K562 (cell line): ENCODE results near the gene NOC4L. TPM values are rescaled to one million over a fixed set of nuclear protein-coding genes. Genes with fewer than 3 reads are reported as not detected.

Experiments used
- ATAC-seq: fragments of 200-7000 bp; cut with Tn5 transposase; 3 replicates; pipeline ENCODE4 v1.9.1; 2020; ENCODE audit warnings: moderate library complexity
- BruUV-seq: library from RNA; stranded (reverse); fragments of 400-500 nt; replicated peaks from 2 replicates; lab custom pipeline; 2021; lab: Mats Ljungman, UMichigan
- CTCF ChIA-PET: fragments of 300-600 bp; formaldehyde crosslinking; extraction: SDS; loops from one replicate; lab custom pipeline; 2021; ENCODE audit warnings: low intra/inter-chr PET ratio; lab: Yijun Ruan, JAX
- POLR2A ChIA-PET: fragments of 300-600, 350-650 bp; sonication (Branson Sonifier 250); formaldehyde crosslinking; extraction: SDS; loops from one replicate; lab custom pipeline; 2021; ENCODE audit warnings: antibody characterized with exemption, inconsistent platforms; lab: Yijun Ruan, JAX
- DNase-seq, 4 experiments: peaks; one replicate each; pipeline versions ENCODE4 v3.0.0 to v3.0.0-alpha.2; 2011 to 2018; ENCODE audit warnings: low spot score in 3 of 4, mixed read lengths in 3 of 4; ENCODE audit errors: extremely low read depth in 1 of 4
- FAIRE-seq: peaks from 2 replicates; lab custom pipeline; 2011; peaks lifted over from hg19 to GRCh38; lab: Jason Lieb, UNC
- H2AFZ ChIP-seq: 2 replicates; pipeline ENCODE4 v1.6.0; 2011; ENCODE audit warnings: low read depth, low read length, control low read depth, inconsistent platforms
- H3K27ac ChIP-seq: fragments of 200-600 bp; 3 replicates; pipeline ENCODE4 v1.8.0; 2011; ENCODE audit warnings: low read depth, mild to moderate bottlenecking, control low read depth, inconsistent platforms, low read length, moderate library complexity, mixed read lengths; ENCODE audit errors: extremely low read depth
- H3K27me3 ChIP-seq, 2 experiments: fragments of 300-600 bp in 1 of 2; 2 replicates in 1 of 2; 3 replicates in 1 of 2; pipeline versions ENCODE4 v1.6.0 to v1.8.0; 2011; ENCODE audit warnings: inconsistent platforms in 2 of 2, low read length in 2 of 2, mild to moderate bottlenecking in 1 of 2, mixed read lengths in 1 of 2, moderate library complexity in 1 of 2; ENCODE audit not compliant: control insufficient read depth in 2 of 2, insufficient read depth in 2 of 2
- H3K36me3 ChIP-seq: fragments of 300-600 bp; 3 replicates; pipeline ENCODE4 v1.8.0; 2011; ENCODE audit warnings: mild to moderate bottlenecking, low read length, inconsistent platforms; ENCODE audit not compliant: control insufficient read depth, insufficient read depth
- H3K4me1 ChIP-seq, 2 experiments: fragments of 200-600 bp in 1 of 2; replicated peaks in 1 of 2; 2 replicates in 1 of 2; 3 replicates in 1 of 2; pipeline versions ENCODE4 v1.5.1 to v1.8.0; 2011; ENCODE audit warnings: inconsistent platforms in 2 of 2, low read length in 2 of 2, mild to moderate bottlenecking in 1 of 2, mixed read lengths in 1 of 2, moderate library complexity in 1 of 2; ENCODE audit not compliant: control insufficient read depth in 2 of 2, insufficient read depth in 2 of 2
- H3K4me2 ChIP-seq: 2 replicates; pipeline ENCODE4 v1.6.1; 2011; ENCODE audit warnings: low read length, control low read depth, inconsistent platforms, mixed read lengths; ENCODE audit not compliant: insufficient read depth
- H3K4me3 ChIP-seq: fragments of 200-600 bp; sonication (generic), shearing (Covaris generic); 2 replicates; pipeline ENCODE4 v1.5.1; 2016; ENCODE audit warnings: control low read depth, inconsistent platforms
- H3K79me2 ChIP-seq: fragments of 200-600 bp; 3 replicates; pipeline ENCODE4 v1.8.0; 2011; ENCODE audit warnings: low read length, inconsistent platforms; ENCODE audit not compliant: control insufficient read depth, insufficient read depth
- H3K9ac ChIP-seq, 2 experiments: 2 replicates each; pipeline versions ENCODE4 v1.6.0 to v1.6.1; 2011; ENCODE audit warnings: low read depth in 2 of 2, low read length in 2 of 2, control low read depth in 1 of 2, inconsistent platforms in 1 of 2, mild to moderate bottlenecking in 1 of 2, mixed read lengths in 1 of 2; ENCODE audit not compliant: insufficient read depth in 1 of 2
- H3K9me1 ChIP-seq: one replicate; pipeline ENCODE4 v1.6.0; 2011; ENCODE audit warnings: inconsistent platforms, mild to moderate bottlenecking, low read length, moderate library complexity; ENCODE audit not compliant: control insufficient read depth, insufficient read depth
- H3K9me3 ChIP-seq: replicated peaks from 2 replicates; pipeline ENCODE4 v1.5.1; 2011; ENCODE audit warnings: low read depth, low read length, inconsistent platforms; ENCODE audit not compliant: control insufficient read depth, insufficient read depth
- H4K20me1 ChIP-seq: replicated peaks from 2 replicates; pipeline ENCODE4 v1.6.1; 2011; ENCODE audit warnings: low read length, inconsistent platforms, mixed read lengths; ENCODE audit not compliant: control insufficient read depth, insufficient read depth
- CHD1 ChIP-seq: fragments of 200-600 bp; sonication (generic); IDR thresholded peaks from one replicate; pipeline ENCODE4 v1.6.1; 2012; ENCODE audit warnings: mild to moderate bottlenecking, moderate library complexity, low read length, inconsistent platforms
- ELF4 ChIP-seq: fragments of 450-650 bp; formaldehyde crosslinking; IDR thresholded peaks from 2 replicates; pipeline ENCODE4 v1.4.0; 2022; ENCODE audit warnings: missing genetic modification characterization
- ILF3 ChIP-seq: fragments of 450-650 bp; IDR thresholded peaks from 2 replicates; pipeline ENCODE4 v1.6.1; 2018; ENCODE audit warnings: antibody characterized with exemption, mild to moderate bottlenecking, moderate library complexity, borderline replicate concordance
- NBN ChIP-seq: fragments of 450-650 bp; IDR thresholded peaks from 2 replicates; pipeline ENCODE4 v1.6.1; 2016; ENCODE audit warnings: low read depth, mild to moderate bottlenecking
- RHOXF2B ChIP-seq: fragments of 250-450 bp; sonication (Bioruptor Pico); conservative IDR thresholded peaks from 2 replicates; pipeline ENCODE4 v1.5.1; 2021
- SMARCC2 ChIP-seq: fragments of 450-650 bp; IDR thresholded peaks from 2 replicates; pipeline ENCODE4 v1.6.1; 2017; ENCODE audit warnings: antibody characterized with exemption, moderate library complexity, mild to moderate bottlenecking, low read depth
- SMC3 ChIP-seq: conservative IDR thresholded peaks from 2 replicates; pipeline ENCODE4 v1.6.1; 2011; ENCODE audit warnings: low read depth, low read length, improper control_type of control experiment; ENCODE audit not compliant: insufficient read depth
- SNRNP70 ChIP-seq: fragments of 200-400 bp; formaldehyde crosslinking; optimal IDR thresholded peaks from 2 replicates; pipeline ENCODE3; 2017; ENCODE audit warnings: low read depth, low read length
- TAL1 ChIP-seq: fragments of 450-650 bp; IDR thresholded peaks from 2 replicates; pipeline ENCODE4 v1.6.1; 2016; ENCODE audit warnings: mild to moderate bottlenecking
- TEAD1 ChIP-seq, 2 experiments: fragments of 450-650 bp in 1 of 2; sonication (generic) in 1 of 2; formaldehyde crosslinking; IDR thresholded peaks; 2 replicates each; pipeline versions ENCODE4 v1.4.0 to v1.8.0; 2020 to 2022; ENCODE audit warnings: mild to moderate bottlenecking in 2 of 2, missing genetic modification reagents in 1 of 2
- WGBS: fragments of 100-300 bp; shearing (Covaris generic); methylation state at CpG from one replicate; pipeline ENCODE4 v1.1.6; 2016; ENCODE audit warnings: low coverage, mixed read lengths; ENCODE audit not compliant: insufficient coverage; ENCODE audit errors: missing lambda C conversion rate; 5-methylcytosine and 5-hydroxymethylcytosine counted together
- in situ Hi-C: fragments of 300-500 bp; cut with MboI; formaldehyde crosslinking; loops from 4 replicates; pipeline ENCODE4 v1.15.0; 2018; ENCODE audit warnings: inconsistent platforms, mixed read lengths
- intact Hi-C: fragments of 100-400 bp; cut with micrococcal nuclease; formaldehyde crosslinking; loops from 2 replicates; pipeline ENCODE4 v1.14.2; 2022
- polyA plus RNA-seq, 8 experiments: library from polyadenylated mRNA; depleted of rRNA in 4 of 8; stranded (reverse) in 5 of 8; unstranded in 3 of 8; fragments of >200 nt; fragmentation: Nextera tagmentation in 2 of 8; fragmentation: Illumina TruSeq in 1 of 8; extraction: Ambion mirVana in 2 of 8; extraction: Trizol in 1 of 8; gene quantifications; 2 replicates each; pipeline versions ENCODE4 v1.2.1 to v1.2.3, GENCODE V29; 2011 to 2014; ENCODE audit warnings: inconsistent platforms in 1 of 8, missing spikeins in 1 of 8
- total RNA-seq, 7 experiments: library from RNA; depleted of rRNA in 6 of 7; stranded (reverse); fragments of >200 nt in 6 of 7; fragmentation: Illumina TruSeq in 2 of 7; extraction: Trizol in 2 of 7; gene quantifications; 2 replicates each; pipeline versions ENCODE4 v1.2.1 to v1.2.3, GENCODE V29; 2011 to 2021; ENCODE audit warnings: low replicate concordance in 1 of 7
- TF ChIP-seq, protein P1 (sequence below): fragments of 450-650 bp; IDR thresholded peaks from 2 replicates; pipeline ENCODE4 v1.6.1; 2016
- TF ChIP-seq, protein P2 (sequence below): fragments of 250-450 bp; sonication (Bioruptor Pico); IDR thresholded peaks from 2 replicates; pipeline ENCODE4 v1.5.0; 2021
- TF ChIP-seq, protein P3 (sequence below): sonication (generic); formaldehyde crosslinking; IDR thresholded peaks from 2 replicates; pipeline ENCODE4 v1.8.0; 2023; ENCODE audit warnings: missing genetic modification reagents, mild to moderate bottlenecking, borderline replicate concordance
- TF ChIP-seq, protein P4 (sequence below): fragments of 250-450 bp; sonication (Bioruptor Pico); IDR thresholded peaks from 2 replicates; pipeline ENCODE4 v1.8.0; 2021; ENCODE audit warnings: borderline replicate concordance, mild to moderate bottlenecking, moderate library complexity; ENCODE audit not compliant: poor library complexity, severe bottlenecking

Gene NOC4L
- total and polyA plus RNA-seq, 9 of the 15 experiments (the other 6 are each of a cell fraction or from before 2014, with no cell fraction given) = 1.3 to 77.0 (median 20.0) TPM

DNA sequence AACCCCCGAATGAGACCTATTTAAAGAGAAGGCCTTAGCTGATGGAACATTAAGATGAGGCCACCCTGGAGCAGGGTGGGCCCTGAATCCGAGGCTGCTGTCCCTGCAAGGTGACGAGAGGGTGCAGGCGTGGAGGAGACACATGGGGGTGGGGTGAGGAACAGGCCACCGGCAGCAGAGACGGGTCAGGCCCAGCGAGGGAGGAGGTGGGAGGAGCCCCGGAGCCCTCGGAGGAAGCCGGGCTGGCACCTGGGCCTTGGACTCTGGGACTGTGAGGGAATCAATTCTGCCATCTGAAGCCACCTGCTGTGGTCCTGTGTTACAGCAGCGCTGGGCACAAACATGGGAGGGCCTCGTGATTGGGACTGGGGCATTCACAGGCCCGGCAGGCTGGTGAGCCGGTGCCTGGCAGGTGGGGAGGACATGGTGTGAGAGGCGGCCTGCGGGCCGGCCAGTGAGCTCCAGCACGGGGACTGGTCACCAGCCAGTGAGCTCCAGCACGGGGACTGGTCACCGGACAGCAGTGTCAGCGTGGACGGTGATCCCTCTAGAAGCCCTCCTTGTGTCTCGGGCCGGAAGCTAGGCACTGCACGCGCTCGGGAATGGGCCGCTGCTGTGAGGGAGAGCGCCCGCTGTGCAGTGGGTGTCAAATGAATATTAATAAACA is 46.7 kb downstream of the NOC4L start:
- in situ Hi-C loops (no loop called here), intact Hi-C loops (no loop called here)
- Histone ChIP-seq H3K27me3 (peaks cover 23 to 64% of the 10 kb centered on the region in 2 experiments; a peak in 4 of 5 replicates), H3K9me1 (no peaks in the 10 kb centered on the region), H3K9me3 (peaks cover 19% of the 10 kb centered on the region), H3K27ac (no peak overlapping the region), H3K9ac (no peak overlapping the region), H2AFZ (no peak overlapping the region), H3K36me3 (no peaks in the 10 kb centered on the region), H3K4me1 (peaks cover 3 to 41% of the 10 kb centered on the region in 2 experiments; a peak in 2 of 5 replicates), H3K4me3 (no peak overlapping the region), H3K4me2 (no peak overlapping the region), H3K79me2 (no peaks in the 10 kb centered on the region), H4K20me1 (no peaks in the 10 kb centered on the region)
- ATAC-seq = no peak
- CTCF ChIA-PET = no interaction called here
- no TSS peak for BruUV-seq
- DNase-seq = no peak
- FAIRE-seq = no peak
- POLR2A ChIA-PET = interaction anchor here (0.6 kb wide), 1 partner anchor 162 kb away, joined by 5 read pairs; no protein-coding TSS in a partner anchor
- TF ChIP-seq TAL1 (no peak), SMC3 (no peak), ELF4 (CRISPR knock-in tag) (no peak), NBN (no peak), TEAD1 (CRISPR knock-in tag; IDR thresholded peaks at IDR 0.05) (no peak), SNRNP70 (no peak), SMARCC2 (no peak), ILF3 (no peak), RHOXF2B (CRISPR knock-in tag) (no peak), CHD1 (no peak)
- TF ChIP-seq, protein P1, sequence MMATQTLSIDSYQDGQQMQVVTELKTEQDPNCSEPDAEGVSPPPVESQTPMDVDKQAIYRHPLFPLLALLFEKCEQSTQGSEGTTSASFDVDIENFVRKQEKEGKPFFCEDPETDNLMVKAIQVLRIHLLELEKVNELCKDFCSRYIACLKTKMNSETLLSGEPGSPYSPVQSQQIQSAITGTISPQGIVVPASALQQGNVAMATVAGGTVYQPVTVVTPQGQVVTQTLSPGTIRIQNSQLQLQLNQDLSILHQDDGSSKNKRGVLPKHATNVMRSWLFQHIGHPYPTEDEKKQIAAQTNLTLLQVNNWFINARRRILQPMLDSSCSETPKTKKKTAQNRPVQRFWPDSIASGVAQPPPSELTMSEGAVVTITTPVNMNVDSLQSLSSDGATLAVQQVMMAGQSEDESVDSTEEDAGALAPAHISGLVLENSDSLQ = no peak
- TF ChIP-seq, protein P2, sequence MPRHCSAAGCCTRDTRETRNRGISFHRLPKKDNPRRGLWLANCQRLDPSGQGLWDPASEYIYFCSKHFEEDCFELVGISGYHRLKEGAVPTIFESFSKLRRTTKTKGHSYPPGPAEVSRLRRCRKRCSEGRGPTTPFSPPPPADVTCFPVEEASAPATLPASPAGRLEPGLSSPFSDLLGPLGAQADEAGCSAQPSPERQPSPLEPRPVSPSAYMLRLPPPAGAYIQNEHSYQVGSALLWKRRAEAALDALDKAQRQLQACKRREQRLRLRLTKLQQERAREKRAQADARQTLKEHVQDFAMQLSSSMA = no peak
- TF ChIP-seq, protein P3, sequence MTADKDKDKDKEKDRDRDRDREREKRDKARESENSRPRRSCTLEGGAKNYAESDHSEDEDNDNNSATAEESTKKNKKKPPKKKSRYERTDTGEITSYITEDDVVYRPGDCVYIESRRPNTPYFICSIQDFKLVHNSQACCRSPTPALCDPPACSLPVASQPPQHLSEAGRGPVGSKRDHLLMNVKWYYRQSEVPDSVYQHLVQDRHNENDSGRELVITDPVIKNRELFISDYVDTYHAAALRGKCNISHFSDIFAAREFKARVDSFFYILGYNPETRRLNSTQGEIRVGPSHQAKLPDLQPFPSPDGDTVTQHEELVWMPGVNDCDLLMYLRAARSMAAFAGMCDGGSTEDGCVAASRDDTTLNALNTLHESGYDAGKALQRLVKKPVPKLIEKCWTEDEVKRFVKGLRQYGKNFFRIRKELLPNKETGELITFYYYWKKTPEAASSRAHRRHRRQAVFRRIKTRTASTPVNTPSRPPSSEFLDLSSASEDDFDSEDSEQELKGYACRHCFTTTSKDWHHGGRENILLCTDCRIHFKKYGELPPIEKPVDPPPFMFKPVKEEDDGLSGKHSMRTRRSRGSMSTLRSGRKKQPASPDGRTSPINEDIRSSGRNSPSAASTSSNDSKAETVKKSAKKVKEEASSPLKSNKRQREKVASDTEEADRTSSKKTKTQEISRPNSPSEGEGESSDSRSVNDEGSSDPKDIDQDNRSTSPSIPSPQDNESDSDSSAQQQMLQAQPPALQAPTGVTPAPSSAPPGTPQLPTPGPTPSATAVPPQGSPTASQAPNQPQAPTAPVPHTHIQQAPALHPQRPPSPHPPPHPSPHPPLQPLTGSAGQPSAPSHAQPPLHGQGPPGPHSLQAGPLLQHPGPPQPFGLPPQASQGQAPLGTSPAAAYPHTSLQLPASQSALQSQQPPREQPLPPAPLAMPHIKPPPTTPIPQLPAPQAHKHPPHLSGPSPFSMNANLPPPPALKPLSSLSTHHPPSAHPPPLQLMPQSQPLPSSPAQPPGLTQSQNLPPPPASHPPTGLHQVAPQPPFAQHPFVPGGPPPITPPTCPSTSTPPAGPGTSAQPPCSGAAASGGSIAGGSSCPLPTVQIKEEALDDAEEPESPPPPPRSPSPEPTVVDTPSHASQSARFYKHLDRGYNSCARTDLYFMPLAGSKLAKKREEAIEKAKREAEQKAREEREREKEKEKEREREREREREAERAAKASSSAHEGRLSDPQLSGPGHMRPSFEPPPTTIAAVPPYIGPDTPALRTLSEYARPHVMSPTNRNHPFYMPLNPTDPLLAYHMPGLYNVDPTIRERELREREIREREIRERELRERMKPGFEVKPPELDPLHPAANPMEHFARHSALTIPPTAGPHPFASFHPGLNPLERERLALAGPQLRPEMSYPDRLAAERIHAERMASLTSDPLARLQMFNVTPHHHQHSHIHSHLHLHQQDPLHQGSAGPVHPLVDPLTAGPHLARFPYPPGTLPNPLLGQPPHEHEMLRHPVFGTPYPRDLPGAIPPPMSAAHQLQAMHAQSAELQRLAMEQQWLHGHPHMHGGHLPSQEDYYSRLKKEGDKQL = no peak
- TF ChIP-seq, protein P4, sequence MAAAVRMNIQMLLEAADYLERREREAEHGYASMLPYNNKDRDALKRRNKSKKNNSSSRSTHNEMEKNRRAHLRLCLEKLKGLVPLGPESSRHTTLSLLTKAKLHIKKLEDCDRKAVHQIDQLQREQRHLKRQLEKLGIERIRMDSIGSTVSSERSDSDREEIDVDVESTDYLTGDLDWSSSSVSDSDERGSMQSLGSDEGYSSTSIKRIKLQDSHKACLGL (CRISPR knock-in tag) = no peak
- 35% methylated on average over 27 of the region's 30 CpGs for WGBS
